ENCODE results near the gene PPP1CB.

GRCh38 chr2:28716265-28716865, 35.3 kb upstream of the PPP1CB start:
- TF ChIP-seq CTCF (IDR thresholded peaks at IDR 0.05) = no peak
- TF ChIP-seq POLR2AphosphoS5 (IDR thresholded peaks at IDR 0.05) = peak; percentile 64 to 85
- TF ChIP-seq POLR2A (IDR thresholded peaks at IDR 0.05) = peak in 1 of 4 donors; percentile 53
